Measurements from ENCODE around the gene NCKAP5.

NCKAP5 gene

GRCh38 chr2:132690664-132691303 lies 877.5 kb downstream of the NCKAP5 start:
- no peak for DNase-seq (ENCODE audit: low read depth in 2 of 3, low spot score in 1 of 3)

- no peak for DNase-seq (ENCODE audit: low read depth in 2 of 3, low spot score in 1 of 3)
Observed at GRCh38 chr2:132681766-132682165, 886.5 kb downstream of the NCKAP5 start.

- no peak for DNase-seq (ENCODE audit: low read depth in 2 of 3, low spot score in 1 of 3)
Observed at GRCh38 chr2:132680544-132680943, 887.7 kb downstream of the NCKAP5 start.

- DNase-seq (ENCODE audit: low read depth in 2 of 3, low spot score in 1 of 3): no peak
Observed at GRCh38 chr2:132678483-132678882, 889.8 kb downstream of the NCKAP5 start.

GRCh38 chr2:132677661-132678060 lies 890.6 kb downstream of the NCKAP5 start:
- no peak for DNase-seq (ENCODE audit: low read depth in 2 of 3, low spot score in 1 of 3)

GRCh38 chr2:132676999-132677398 lies 891.3 kb downstream of the NCKAP5 start:
- no peak for DNase-seq (ENCODE audit: low read depth in 2 of 3, low spot score in 1 of 3)

- DNase-seq (ENCODE audit: low read depth in 2 of 3, low spot score in 1 of 3): no peak
Observed at GRCh38 chr2:132671151-132671835, 897.0 kb downstream of the NCKAP5 start.

GRCh38 chr2:132670496-132671150 lies 897.6 kb downstream of the NCKAP5 start:
- no peak for DNase-seq (ENCODE audit: low read depth in 2 of 3, low spot score in 1 of 3)

GRCh38 chr2:132669908-132670495 lies 898.3 kb downstream of the NCKAP5 start, which contains the start of gene LYPD1:
Gene LYPD1 (minus strand): TSS chr2:132670205. CDS start chr2:132669932, 273 bp downstream.
- no peak for DNase-seq (ENCODE audit: low read depth in 2 of 3, low spot score in 1 of 3)

GRCh38 chr2:132668987-132669907 lies 899.0 kb downstream of the NCKAP5 start:
- DNase-seq (ENCODE audit: low read depth in 2 of 3, low spot score in 1 of 3): no peak

GRCh38 chr2:132668189-132668823 lies 900.0 kb downstream of the NCKAP5 start:
- no peak for DNase-seq (ENCODE audit: low read depth in 2 of 3, low spot score in 1 of 3)

GRCh38 chr2:132667706-132668105 lies 900.6 kb downstream of the NCKAP5 start:
- DNase-seq (ENCODE audit: low read depth in 2 of 3, low spot score in 1 of 3): no peak

GRCh38 chr2:132665401-132666140 lies 902.7 kb downstream of the NCKAP5 start:
- no peak for DNase-seq (ENCODE audit: low read depth in 2 of 3, low spot score in 1 of 3)

- DNase-seq (ENCODE audit: low read depth in 2 of 3, low spot score in 1 of 3): no peak
Observed at GRCh38 chr2:132664096-132664495, 904.2 kb downstream of the NCKAP5 start.

GRCh38 chr2:132662732-132663131 lies 905.5 kb downstream of the NCKAP5 start:
- no peak for DNase-seq (ENCODE audit: low read depth in 2 of 3, low spot score in 1 of 3)

GRCh38 chr2:132659331-132659730 lies 908.9 kb downstream of the NCKAP5 start:
- no peak for DNase-seq (ENCODE audit: low read depth in 2 of 3, low spot score in 1 of 3)

GRCh38 chr2:132656266-132656975 lies 911.8 kb downstream of the NCKAP5 start:
- no peak for DNase-seq (ENCODE audit: low read depth in 2 of 3, low spot score in 1 of 3)

GRCh38 chr2:132654968-132655367 lies 913.3 kb downstream of the NCKAP5 start:
- no peak for DNase-seq (ENCODE audit: low read depth in 2 of 3, low spot score in 1 of 3)

- no peak for DNase-seq (ENCODE audit: low read depth in 2 of 3, low spot score in 1 of 3)
Observed at GRCh38 chr2:132654335-132654734, 913.9 kb downstream of the NCKAP5 start.
